ENCODE data around the gene KRTAP4-12.
"Not testable (repeated sequence)": the region's sequence is repeated elsewhere in the genome, so short reads cannot be mapped to it uniquely, and the experiment has no call there.

The KRTAP4-12 gene

GRCh38 chr17:41126412-41126811 lies 2.4 kb upstream of the KRTAP4-12 start:
- DNase-seq (ENCODE audit: low read depth in 2 of 2), result no peak

GRCh38 chr17:41125064-41125463 lies 1.1 kb upstream of the KRTAP4-12 start:
- no peak for DNase-seq (ENCODE audit: low read depth in 2 of 2)

- DNase-seq (ENCODE audit: low read depth in 2 of 2), result not testable (repeated sequence)
Observed at GRCh38 chr17:41123292-41123990, 541 bp downstream of the KRTAP4-12 start.

- DNase-seq (ENCODE audit: low read depth in 2 of 2), result no peak
Observed at GRCh38 chr17:41121742-41122141, 2.2 kb downstream of the KRTAP4-12 start.

- not testable (repeated sequence) for DNase-seq (ENCODE audit: low read depth in 2 of 2)
Observed at GRCh38 chr17:41119696-41120690, 4.0 kb downstream of the KRTAP4-12 start.

DNA sequence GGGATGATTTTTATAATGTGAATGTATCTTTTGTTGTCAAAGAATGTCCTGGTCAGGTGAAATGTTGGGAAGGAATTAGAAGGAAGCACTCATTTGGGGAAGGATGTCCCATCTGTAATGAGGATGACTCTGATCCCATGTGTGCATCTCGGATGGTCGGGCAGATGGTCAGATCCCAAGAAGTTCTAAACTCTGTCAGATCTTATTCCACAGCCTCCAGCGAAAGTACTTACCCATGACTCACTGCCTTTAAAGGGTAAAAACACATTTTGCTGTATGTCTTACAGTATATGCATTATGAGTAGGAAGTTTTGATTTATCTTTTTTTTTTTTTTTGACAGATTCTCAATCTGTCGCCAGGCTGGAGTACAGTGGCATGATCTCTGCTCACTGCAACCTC lies 5.3 kb downstream of the KRTAP4-12 start:
- DNase-seq (ENCODE audit: low read depth in 2 of 2), result no peak

DNA sequence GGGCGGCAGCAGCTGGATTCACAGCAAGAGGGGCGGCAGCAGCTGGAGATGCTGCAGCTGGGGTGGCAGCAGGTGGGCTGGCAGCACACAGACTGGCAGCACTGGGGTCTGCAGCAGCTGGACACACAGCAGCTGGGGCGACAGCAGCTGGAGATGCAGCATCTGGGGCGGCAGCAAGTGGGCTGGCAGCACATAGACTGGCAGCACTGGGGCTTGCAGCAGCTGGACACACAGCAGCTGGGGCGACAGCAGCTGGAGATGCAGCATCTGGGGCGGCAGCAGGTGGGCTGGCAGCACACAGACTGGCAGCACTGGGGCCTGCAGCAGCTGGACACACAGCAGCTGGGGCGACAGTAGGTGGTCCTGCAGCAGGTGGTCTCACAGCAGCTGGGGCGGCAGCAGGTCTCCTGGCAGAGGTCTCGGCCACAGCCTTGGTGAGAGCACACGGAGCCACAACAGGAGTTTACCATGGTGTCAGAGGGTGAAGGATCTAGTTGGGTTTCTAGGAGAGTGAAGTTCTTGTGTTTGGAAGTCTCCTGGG lies 6.1 kb downstream of the KRTAP4-12 start, which contains the start of gene KRTAP4-11:
TSS of gene KRTAP4-11 (minus strand) at position 528 of the 541 bp plus-strand sequence. CDS start at position 470, 58 bp downstream.
- DNase-seq (ENCODE audit: low read depth in 2 of 2), result not testable (repeated sequence)

- no peak for DNase-seq (ENCODE audit: low read depth in 2 of 2)
Observed at GRCh38 chr17:41116297-41116696, 7.7 kb downstream of the KRTAP4-12 start.

DNA sequence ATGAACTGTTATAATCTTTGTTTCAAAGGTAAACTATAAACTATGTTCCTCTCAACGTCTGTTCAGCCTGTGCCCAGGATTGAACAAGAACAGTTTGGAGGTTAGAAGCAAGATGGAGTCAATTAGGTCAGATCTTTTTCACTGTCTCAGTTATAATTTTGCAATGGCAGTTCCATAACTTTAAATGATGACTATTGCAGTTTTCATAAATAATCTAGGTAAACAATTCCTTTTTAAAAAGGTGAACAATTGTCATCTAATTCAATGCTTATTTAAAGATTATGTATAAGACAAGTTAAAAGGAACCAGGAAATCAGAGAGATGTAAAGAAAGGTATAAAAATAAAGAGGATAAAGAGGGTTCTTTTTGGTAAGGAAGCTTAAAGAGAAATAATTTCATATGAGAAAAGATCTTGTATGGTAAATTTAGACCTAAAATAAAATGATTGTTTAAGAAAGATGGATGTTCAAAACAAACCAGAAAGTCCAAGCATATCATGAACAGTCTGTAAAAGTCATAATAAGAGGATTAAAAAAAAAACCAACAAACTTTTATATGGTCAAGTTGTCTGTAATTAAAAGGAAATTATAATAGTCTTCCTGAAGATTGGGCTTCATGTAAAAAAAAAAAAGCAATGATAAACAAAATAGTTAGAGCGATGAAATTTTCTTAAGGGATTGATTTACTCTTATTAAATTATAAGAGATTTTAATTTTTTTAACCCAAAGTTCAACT lies 12.7 kb downstream of the KRTAP4-12 start:
- DNase-seq (ENCODE audit: low read depth in 2 of 2), result no peak

- not testable (repeated sequence) for DNase-seq (ENCODE audit: low read depth in 2 of 2)
Observed at GRCh38 chr17:41108728-41109386, 15.1 kb downstream of the KRTAP4-12 start.

DNA sequence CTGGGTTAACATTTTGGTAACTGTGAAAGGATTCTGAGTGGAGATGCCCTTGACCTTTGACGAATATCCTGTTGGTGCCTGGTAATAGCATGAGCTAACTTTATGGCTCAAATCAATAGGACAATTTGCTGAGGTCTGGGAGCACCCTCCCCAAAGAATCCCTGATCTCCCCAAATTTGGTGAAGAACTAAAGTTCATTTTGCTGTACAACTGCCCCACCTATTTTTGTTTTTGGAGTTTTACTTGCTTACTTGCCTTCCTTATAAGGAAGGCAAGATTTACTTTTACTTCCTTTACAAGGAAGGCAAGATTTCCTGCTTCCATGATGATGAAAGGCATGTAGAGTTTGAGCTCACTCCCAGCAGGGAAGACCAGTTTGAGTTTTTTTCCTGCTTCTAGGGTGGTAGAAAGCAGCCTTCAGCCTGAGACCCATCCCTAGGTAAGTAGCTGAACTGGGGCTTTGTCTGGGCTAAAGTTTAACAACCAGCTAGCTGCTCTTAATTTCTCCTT lies 16.0 kb downstream of the KRTAP4-12 start:
- DNase-seq (ENCODE audit: low read depth in 2 of 2), result no peak

DNA sequence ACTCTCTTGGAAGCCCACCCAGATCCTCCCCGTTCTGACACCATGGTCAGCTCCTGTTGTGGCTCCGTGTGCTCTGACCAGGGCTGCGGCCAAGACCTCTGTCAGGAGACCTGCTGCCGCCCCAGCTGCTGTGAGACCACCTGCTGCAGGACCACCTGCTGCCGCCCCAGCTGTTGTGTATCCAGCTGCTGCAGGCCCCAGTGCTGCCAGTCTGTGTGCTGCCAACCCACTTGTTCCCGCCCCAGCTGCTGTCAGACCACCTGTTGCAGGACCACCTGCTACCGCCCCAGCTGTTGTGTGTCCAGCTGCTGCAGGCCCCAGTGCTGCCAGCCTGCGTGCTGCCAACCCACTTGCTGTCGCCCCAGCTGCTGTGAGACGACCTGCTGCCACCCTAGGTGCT lies 18.6 kb downstream of the KRTAP4-12 start, which contains the start of gene KRTAP4-9:
TSS of gene KRTAP4-9 (plus strand) at position 43 of the 400 bp plus-strand sequence. CDS start at position 43, 0 bp downstream.
- DNase-seq (ENCODE audit: low read depth in 2 of 2), result not testable (repeated sequence)

GRCh38 chr17:41104386-41105038 lies 19.5 kb downstream of the KRTAP4-12 start:
- DNase-seq (ENCODE audit: low read depth in 2 of 2), result not testable (repeated sequence)

DNA sequence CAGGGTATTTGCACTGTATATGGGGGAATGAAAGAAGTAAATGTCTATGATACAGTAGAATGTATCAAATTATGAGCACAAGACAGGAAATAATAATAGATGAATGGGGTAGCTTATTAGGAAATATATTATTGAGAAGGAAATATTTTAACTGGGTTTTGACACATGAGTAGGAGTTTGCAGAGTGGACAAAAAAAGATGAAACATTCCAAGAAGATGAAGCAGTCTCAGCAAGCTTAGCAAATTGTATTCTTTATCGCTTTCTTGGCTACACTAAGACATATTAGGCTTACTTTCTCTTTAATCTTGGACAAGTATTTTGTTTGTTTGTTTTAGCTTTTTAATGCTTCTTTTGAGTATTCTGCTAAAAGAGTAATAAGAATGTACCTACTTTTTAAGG lies 20.1 kb downstream of the KRTAP4-12 start:
- DNase-seq (ENCODE audit: low read depth in 2 of 2), result no peak

GRCh38 chr17:41101586-41102259 lies 22.3 kb downstream of the KRTAP4-12 start, which contains the start of gene KRTAP4-16:
Gene KRTAP4-16 (minus strand): TSS chr17:41102209. CDS start chr17:41102209, 0 bp downstream.
- DNase-seq (ENCODE audit: low read depth in 2 of 2), result no peak

DNA sequence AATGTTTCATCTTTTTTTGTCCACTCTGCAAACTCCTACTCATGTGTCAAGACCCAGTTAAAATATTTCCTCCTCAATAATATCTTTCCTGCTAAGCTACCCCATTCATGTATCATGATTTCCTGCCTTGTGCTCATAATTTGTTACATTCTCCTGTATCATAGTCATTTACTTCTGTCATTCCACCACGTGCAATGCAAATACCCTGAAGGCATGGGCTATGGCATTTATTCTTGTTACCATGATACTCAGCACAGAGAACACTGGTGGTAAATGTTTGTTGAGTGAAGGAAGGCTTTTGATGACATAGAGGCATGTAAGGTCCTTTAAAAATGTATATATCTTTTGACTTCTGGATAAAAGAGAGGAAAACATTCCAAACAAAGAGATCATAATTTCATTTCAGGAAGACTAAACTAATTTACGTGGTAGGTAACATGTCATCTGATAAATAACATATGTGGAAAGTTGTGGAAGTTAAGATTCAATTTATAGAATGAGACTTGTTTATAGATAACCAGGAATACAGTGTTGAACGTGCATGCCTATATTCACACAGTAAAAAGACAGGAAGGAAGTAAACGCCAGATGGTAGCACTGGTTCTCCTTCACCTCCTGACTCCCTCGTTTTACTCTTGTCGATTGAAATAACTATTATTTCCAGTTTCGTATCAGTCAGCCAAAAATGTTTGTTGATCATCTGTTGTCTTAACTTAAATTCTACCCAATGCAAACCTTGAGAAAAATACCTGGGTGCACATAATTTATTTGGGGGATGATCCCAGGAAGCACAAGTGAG lies 24.1 kb downstream of the KRTAP4-12 start:
- DNase-seq (ENCODE audit: low read depth in 2 of 2), result not testable (repeated sequence)

- no peak for DNase-seq (ENCODE audit: low read depth in 2 of 2)
Observed at GRCh38 chr17:41098481-41098880, 25.5 kb downstream of the KRTAP4-12 start.

DNA sequence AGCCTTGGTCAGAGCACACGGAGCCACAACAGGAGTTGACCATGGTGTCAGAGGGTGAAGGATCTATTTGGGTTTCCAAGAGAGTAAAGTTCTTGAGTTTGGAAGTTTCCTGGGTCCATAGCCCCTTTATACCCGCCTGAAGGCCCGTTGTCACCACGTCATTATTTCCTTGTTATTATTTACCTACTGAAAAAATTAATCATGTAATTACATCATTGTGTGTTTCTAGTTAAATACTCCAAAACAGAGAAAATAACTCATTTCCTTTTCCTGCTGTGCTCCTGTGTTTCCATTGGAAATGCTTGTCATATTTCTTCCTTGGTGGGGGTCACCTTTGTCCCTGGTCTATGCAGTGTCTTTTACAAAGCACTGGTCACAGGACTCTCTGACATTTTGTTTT lies 25.9 kb downstream of the KRTAP4-12 start, which contains the start of gene KRTAP4-8:
TSS of gene KRTAP4-8 (minus strand) at position 101 of the 400 bp plus-strand sequence. CDS start at position 43, 58 bp downstream.
- no peak for DNase-seq (ENCODE audit: low read depth in 2 of 2)

Measured in activated CD8-positive, alpha-beta memory T cell treated with anti-CD3 and anti-CD28 coated beads for 4 hours (primary cell).